ENCODE data around the gene NXT2. TPM values are rescaled to one million over a fixed set of nuclear protein-coding genes. Genes with fewer than 3 reads are reported as not detected.

Gene NXT2
- total RNA-seq, 1 donor from 2014 or later, result 1.5 TPM

Other genes with a start within 250 kb of the NXT2 start
- gene GUCY2F, start 54.8 kb upstream of the NXT2 start, total RNA-seq, result not detected
- gene KCNE5, start 88.3 kb downstream of the NXT2 start, total RNA-seq, result 0.24 TPM
- 25.1 TPM for gene ACSL4, start 196.4 kb downstream of the NXT2 start, total RNA-seq

All from Right ventricle myocardium superior (tissue), 1 donor.